ENCODE measurements around the gene GP1BB.

DNA sequence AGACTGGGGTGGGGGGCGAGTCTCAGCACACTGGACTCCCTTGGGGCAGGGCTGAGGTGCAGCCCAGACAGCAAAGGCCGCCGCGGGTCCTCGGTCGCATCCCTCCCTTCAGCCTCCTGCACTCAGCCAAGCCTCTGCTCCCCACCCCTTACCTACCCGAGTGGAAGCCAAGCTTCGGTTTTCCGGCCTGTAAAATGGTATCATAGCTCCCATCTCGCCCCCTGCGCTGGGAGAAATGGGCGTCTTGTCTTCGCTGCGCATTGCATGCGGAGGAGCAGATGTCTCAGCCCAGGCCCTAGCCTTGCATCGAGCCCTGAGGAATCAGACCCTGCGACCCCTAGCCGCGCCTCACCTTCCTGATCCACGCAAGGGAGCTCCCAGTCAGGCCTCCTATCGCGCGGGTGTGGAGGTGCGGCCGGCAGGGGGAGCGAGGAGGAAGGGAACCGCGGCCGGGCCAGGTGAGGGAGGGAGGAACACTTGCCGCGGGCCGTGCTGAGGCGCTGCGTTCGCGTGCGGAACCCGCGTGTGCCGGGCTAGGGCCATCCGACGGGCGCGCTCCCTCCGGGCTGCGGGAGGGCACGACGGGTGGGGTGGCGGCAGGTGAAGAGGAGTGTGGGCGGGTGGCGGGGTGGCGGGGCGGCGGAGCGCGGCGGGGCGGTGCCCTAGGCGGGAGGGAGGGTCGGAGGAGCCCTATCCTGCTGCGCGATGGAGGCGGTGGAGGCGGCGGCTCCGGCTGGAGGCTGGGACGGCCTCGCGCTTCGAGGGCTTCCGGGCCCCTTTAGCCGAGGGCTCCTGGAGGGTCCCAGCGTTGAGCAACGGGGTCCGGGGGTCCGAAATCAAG, 33.2 kb downstream of the GP1BB start:
- TF ChIP-seq, protein P1, sequence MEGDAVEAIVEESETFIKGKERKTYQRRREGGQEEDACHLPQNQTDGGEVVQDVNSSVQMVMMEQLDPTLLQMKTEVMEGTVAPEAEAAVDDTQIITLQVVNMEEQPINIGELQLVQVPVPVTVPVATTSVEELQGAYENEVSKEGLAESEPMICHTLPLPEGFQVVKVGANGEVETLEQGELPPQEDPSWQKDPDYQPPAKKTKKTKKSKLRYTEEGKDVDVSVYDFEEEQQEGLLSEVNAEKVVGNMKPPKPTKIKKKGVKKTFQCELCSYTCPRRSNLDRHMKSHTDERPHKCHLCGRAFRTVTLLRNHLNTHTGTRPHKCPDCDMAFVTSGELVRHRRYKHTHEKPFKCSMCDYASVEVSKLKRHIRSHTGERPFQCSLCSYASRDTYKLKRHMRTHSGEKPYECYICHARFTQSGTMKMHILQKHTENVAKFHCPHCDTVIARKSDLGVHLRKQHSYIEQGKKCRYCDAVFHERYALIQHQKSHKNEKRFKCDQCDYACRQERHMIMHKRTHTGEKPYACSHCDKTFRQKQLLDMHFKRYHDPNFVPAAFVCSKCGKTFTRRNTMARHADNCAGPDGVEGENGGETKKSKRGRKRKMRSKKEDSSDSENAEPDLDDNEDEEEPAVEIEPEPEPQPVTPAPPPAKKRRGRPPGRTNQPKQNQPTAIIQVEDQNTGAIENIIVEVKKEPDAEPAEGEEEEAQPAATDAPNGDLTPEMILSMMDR (conservative IDR thresholded peaks at IDR 0.05; ENCODE audit: low read depth, low read length): peak; percentile 37
- TF ChIP-seq POLR2A (IDR thresholded peaks at IDR 0.05; ENCODE audit: low read depth, low read length) (no peak), MXI1 (IDR thresholded peaks at IDR 0.05; ENCODE audit: borderline replicate concordance, low read depth, low read length) (no peak)

Data from IMR-90 (cell line).